Measurements from ENCODE around the gene DCAF15. TPM values are rescaled to one million over a fixed set of nuclear protein-coding genes. Genes with fewer than 3 reads are reported as not detected.

Gene DCAF15
- total RNA-seq, 1 donor from 2014 or later: 21.0 TPM

DNA sequence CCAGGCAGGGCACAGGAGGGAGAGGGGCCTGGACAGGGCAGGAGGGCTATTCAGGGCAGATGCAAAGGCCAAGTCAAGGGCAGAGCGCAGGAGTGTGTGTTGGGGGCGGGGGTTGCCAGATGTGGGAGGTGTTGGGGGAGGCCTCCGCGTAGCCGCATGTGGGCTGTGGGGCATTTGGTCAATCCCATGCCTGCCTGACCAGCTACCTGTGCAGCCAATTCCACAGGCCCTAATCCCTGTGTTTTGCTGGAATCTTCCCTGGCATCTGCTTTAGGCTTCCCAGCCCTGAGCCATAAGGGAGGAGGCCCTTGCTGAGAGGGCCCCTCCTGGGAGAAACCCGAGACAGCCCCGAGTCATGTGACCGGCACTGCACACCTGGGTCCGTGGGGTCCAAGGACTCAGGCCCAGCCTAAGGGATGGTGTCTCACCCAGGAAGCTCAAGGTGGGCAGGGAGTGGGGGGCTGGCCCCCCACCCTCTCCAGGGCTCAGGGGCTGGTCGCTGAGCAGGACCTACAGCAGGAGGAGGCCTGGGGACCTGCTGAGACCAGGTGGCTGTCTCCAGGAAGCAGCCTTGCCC is 33.5 kb downstream of the DCAF15 start:
- DNase-seq (ENCODE audit: low spot score): no peak
- Mint-ChIP-seq H3K36me3 (ENCODE audit: low read depth) (peaks cover under 1% of the 10 kb centered on the region), H3K9me3 (ENCODE audit: low read depth) (no peaks in the 10 kb centered on the region), H3K27ac (ENCODE audit: unreplicated experiment) (peak overlapping the region; percentile 85), H3K4me1 (ENCODE audit: low read depth) (peaks cover 14% of the 10 kb centered on the region), H3K4me3 (ENCODE audit: unreplicated experiment) (no peak overlapping the region), H3K27me3 (ENCODE audit: low read depth) (no peaks in the 10 kb centered on the region)
- TF ChIP-seq, protein P1, sequence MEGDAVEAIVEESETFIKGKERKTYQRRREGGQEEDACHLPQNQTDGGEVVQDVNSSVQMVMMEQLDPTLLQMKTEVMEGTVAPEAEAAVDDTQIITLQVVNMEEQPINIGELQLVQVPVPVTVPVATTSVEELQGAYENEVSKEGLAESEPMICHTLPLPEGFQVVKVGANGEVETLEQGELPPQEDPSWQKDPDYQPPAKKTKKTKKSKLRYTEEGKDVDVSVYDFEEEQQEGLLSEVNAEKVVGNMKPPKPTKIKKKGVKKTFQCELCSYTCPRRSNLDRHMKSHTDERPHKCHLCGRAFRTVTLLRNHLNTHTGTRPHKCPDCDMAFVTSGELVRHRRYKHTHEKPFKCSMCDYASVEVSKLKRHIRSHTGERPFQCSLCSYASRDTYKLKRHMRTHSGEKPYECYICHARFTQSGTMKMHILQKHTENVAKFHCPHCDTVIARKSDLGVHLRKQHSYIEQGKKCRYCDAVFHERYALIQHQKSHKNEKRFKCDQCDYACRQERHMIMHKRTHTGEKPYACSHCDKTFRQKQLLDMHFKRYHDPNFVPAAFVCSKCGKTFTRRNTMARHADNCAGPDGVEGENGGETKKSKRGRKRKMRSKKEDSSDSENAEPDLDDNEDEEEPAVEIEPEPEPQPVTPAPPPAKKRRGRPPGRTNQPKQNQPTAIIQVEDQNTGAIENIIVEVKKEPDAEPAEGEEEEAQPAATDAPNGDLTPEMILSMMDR (IDR thresholded peaks at IDR 0.05): no peak

DNA sequence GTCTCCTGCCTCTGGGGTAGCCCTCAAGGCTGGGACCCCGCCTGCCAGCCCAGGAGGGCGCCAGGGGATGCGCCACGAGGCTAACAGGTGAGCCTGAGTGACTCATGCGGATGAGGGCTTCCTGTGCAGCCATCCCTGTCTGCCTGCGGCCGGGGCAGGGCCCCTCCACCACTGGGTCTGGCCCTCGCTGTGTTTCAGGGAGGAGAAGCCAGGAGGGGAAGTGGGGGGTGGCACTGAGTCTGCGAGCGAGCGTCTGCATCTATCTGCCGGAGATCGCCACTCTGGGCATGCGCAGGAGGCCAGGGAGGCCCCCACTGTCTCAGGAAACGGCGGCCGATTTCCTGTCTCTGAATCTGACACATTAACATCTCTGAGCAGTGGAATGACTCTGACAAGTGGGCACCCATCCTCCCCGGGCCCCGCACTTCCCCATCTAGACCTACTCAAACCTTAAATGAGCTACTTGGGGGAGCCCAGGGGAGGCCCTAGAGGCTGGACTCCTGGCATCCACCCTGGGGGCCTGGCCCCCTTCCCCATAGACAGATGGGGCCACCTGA is 34.1 kb downstream of the DCAF15 start:
- Mint-ChIP-seq H3K4me1 (ENCODE audit: low read depth) (peaks cover 14% of the 10 kb centered on the region), H3K27me3 (ENCODE audit: low read depth) (no peaks in the 10 kb centered on the region), H3K27ac (ENCODE audit: unreplicated experiment) (peak overlapping the region; percentile 79), H3K4me3 (ENCODE audit: unreplicated experiment) (peak overlapping the region; percentile 25), H3K36me3 (ENCODE audit: low read depth) (peaks cover 4% of the 10 kb centered on the region), H3K9me3 (ENCODE audit: low read depth) (no peaks in the 10 kb centered on the region)
- DNase-seq (ENCODE audit: low spot score): no peak
- TF ChIP-seq, protein P1 (IDR thresholded peaks at IDR 0.05): no peak

DNA sequence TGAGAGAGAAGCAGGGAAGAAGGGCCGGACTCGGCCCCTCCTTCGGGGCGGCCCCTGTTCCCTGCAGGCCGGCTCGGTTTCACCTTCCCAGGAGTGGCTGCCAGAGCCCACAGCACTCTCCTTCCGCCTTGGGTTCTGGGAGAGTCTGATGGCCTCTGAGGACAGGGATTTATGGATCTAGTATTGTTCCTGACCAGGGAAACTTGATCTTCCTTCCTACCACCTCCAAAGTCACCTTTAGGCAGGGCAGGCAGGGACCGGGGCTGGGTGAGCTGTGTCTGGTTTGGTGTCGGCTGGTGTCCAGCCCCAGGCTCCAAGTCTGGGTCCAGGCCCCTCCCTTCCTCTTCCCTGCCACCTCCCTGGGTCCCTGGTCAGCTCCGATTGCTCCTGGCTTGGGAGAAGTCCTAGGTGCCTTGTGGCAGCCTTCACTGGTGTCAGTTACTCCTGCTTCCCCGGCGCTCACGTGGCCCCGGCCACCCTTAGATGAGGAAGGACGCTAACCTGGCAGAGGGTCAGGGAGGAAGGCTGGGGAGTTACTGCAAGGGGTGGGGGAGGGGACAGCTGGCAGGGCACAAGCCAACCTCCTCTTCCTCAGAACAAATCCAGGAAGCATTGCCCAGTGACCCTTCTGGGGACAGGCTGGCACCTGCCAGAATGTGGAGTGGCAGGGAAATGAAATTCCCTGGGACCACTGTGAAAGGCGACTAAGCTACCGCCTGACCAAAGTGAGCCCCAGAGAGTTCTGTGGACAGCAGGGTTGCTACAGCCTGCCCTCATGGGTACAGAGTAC is 35.0 kb downstream of the DCAF15 start:
- peaks cover 4% of the 10 kb centered on the region for H3K36me3 Mint-ChIP-seq (ENCODE audit: low read depth)
- H3K27me3 Mint-ChIP-seq (ENCODE audit: low read depth): no peaks in the 10 kb centered on the region
- TF ChIP-seq, protein P1 (IDR thresholded peaks at IDR 0.05): no peak
- DNase-seq (ENCODE audit: low spot score): no peak
- no peak overlapping the region for H3K4me3 Mint-ChIP-seq (ENCODE audit: unreplicated experiment)
- no peaks in the 10 kb centered on the region for H3K9me3 Mint-ChIP-seq (ENCODE audit: low read depth)
- peak overlapping the region; percentile 79 for H3K27ac Mint-ChIP-seq (ENCODE audit: unreplicated experiment)
- H3K4me1 Mint-ChIP-seq (ENCODE audit: low read depth): peaks cover 14% of the 10 kb centered on the region

DNA sequence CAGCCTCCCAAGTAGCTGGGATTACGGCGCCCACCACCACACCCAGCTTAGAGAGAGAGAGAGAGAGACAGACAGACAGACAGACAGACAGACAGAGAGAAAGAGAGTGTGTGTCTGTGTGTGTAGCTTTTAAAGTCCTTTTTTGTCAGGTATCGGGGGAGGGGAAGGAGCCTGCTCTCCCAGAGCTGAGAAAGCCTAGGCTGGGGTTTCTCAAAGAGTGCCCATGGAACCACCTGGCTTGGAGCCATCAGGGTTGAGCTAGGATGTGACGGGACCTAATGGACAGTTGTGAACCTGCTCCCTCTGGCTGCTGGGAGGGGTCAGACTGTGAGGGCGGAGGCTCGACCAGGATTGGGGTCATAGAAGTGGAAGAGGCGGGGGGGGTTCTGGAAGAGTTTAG is 37.2 kb downstream of the DCAF15 start:
- TF ChIP-seq, protein P1 (IDR thresholded peaks at IDR 0.05): no peak
- H3K27me3 Mint-ChIP-seq (ENCODE audit: low read depth): no peaks in the 10 kb centered on the region
- peaks cover 4% of the 10 kb centered on the region for H3K36me3 Mint-ChIP-seq (ENCODE audit: low read depth)
- no peak overlapping the region for H3K4me3 Mint-ChIP-seq (ENCODE audit: unreplicated experiment)
- no peak for DNase-seq (ENCODE audit: low spot score)
- peaks cover 14% of the 10 kb centered on the region for H3K4me1 Mint-ChIP-seq (ENCODE audit: low read depth)
- no peak overlapping the region for H3K27ac Mint-ChIP-seq (ENCODE audit: unreplicated experiment)
- no peaks in the 10 kb centered on the region for H3K9me3 Mint-ChIP-seq (ENCODE audit: low read depth)

DNA sequence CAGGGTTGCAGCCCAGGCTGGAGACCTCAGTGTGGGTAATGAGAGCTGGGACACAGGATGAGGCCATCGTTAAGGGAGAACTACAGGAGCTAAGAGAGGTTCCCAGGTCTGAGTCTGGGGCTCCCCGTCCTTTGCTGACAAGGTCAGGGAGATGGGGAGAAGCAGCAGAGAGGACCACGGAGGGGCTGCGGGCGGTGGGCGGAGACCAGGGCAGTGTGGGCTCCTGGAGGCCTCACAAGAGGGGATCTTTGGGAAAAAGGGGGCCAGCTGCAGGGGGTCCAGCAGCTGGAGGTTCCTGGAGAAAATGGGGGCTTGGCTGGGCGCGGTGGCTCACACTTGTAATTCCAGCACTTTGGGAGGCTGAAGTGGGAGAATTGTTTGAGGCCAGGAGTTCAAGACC is 37.8 kb downstream of the DCAF15 start:
- Mint-ChIP-seq H3K4me3 (ENCODE audit: unreplicated experiment) (no peak overlapping the region), H3K9me3 (ENCODE audit: low read depth) (no peaks in the 10 kb centered on the region), H3K27ac (ENCODE audit: unreplicated experiment) (peak overlapping the region; percentile 63), H3K27me3 (ENCODE audit: low read depth) (no peaks in the 10 kb centered on the region), H3K36me3 (ENCODE audit: low read depth) (peaks cover 4% of the 10 kb centered on the region), H3K4me1 (ENCODE audit: low read depth) (peaks cover 14% of the 10 kb centered on the region)
- TF ChIP-seq, protein P1 (IDR thresholded peaks at IDR 0.05): no peak
- DNase-seq (ENCODE audit: low spot score): no peak
